HUES48 (cell line): ENCODE results near the gene PCYT2.
A peak's percentile ranks its signal among the peaks of the same experiment; 100 is the strongest.

Experiments used
- H3K27ac ChIP-seq: one replicate; pipeline ENCODE4 v1.7.0; 2013; ENCODE audit warnings: low read depth, low read length, inconsistent platforms
- H3K27me3 ChIP-seq: 2 replicates; pipeline ENCODE4 v1.6.1; 2013; ENCODE audit warnings: mild to moderate bottlenecking, low read length; ENCODE audit not compliant: control insufficient read depth, insufficient read depth
- H3K36me3 ChIP-seq: 2 replicates; pipeline ENCODE4 v1.6.1; 2013; ENCODE audit warnings: low read length; ENCODE audit not compliant: control insufficient read depth, insufficient read depth
- H3K4me1 ChIP-seq: 2 replicates; pipeline ENCODE4 v1.6.1; 2013; ENCODE audit warnings: mild to moderate bottlenecking, low read length; ENCODE audit not compliant: control insufficient read depth, insufficient read depth
- H3K4me3 ChIP-seq: 2 replicates; pipeline ENCODE4 v1.5.1; 2013; ENCODE audit warnings: mild to moderate bottlenecking, low read depth, low read length
- H3K9ac ChIP-seq: 2 replicates; pipeline ENCODE4 v1.6.1; 2013; ENCODE audit warnings: mild to moderate bottlenecking, low read depth, low read length, moderate library complexity
- H3K9me3 ChIP-seq: 2 replicates; pipeline ENCODE4 v1.6.1; 2013; ENCODE audit warnings: low read length; ENCODE audit not compliant: control insufficient read depth, insufficient read depth

The PCYT2 gene

GRCh38 chr17:81940538-81941483 lies 29.6 kb upstream of the PCYT2 start:
- Histone ChIP-seq H3K27me3 (0 out of 2 replicates have a peak, but pooled peaks cover 3% of the 10 kb centered on the region), H3K9ac (no peak overlapping the region), H3K4me1 (peaks cover 11% of the 10 kb centered on the region), H3K36me3 (no peaks in the 10 kb centered on the region), H3K4me3 (no peak overlapping the region), H3K27ac (no peak overlapping the region), H3K9me3 (no peaks in the 10 kb centered on the region)

DNA sequence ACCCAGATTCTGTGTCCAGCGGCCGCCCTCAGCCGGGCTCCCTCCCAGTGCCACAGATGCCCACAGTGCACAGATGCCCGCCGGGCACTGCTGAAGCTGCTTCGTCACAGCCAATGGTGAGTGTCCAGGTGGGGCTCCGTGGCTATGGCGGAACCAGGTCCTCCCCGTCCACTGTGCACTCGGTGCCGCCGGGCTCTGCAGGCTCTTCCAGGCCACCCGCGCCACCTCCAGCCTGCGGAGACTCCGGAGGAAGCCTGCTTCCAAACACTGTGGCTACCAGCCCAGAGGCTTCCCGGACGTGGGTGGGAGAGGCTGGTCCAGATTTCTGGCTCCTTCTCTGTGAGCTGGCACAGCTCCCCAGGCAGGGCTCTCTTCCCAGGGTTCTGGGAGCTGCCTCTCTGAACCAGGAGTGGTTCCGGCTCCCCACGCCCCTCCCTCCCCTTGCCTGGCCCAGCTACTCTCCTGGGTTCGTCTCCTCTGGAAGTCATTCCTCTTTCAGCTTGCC lies 28.7 kb upstream of the PCYT2 start:
- Histone ChIP-seq H3K9me3 (no peaks in the 10 kb centered on the region), H3K27ac (no peak overlapping the region), H3K36me3 (peaks cover 5% of the 10 kb centered on the region), H3K4me1 (peaks cover 11% of the 10 kb centered on the region), H3K27me3 (0 out of 2 replicates have a peak, but pooled peaks cover 3% of the 10 kb centered on the region), H3K9ac (no peak overlapping the region), H3K4me3 (no peak overlapping the region)

DNA sequence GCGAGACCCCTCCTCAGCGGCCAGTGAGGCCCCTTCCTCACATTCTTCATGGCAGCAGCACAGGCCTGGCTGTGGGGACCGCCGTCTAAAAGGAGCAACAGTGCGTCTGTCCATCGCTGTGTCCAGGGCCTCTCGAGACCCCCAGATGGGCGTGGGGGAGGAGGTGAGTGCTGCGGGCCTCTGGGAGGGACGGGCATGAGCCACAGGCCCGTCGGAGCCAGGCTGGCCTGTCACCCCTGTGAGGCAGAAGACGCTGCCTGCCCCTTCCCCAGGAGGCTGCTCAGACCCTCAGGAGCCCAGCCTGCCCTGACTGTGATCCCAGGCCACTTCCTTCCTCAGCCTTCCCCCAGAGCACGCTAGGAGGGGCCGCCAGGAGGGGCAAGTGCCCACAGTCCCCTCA lies 28.0 kb upstream of the PCYT2 start:
- Histone ChIP-seq H3K27me3 (no peaks in the 10 kb centered on the region), H3K4me3 (no peak overlapping the region), H3K4me1 (peaks cover 11% of the 10 kb centered on the region), H3K9ac (no peak overlapping the region), H3K36me3 (peaks cover 12% of the 10 kb centered on the region), H3K9me3 (no peaks in the 10 kb centered on the region), H3K27ac (no peak overlapping the region)

- Histone ChIP-seq H3K4me1 (no peaks in the 10 kb centered on the region), H3K27me3 (no peaks in the 10 kb centered on the region), H3K27ac (no peak overlapping the region), H3K9ac (no peak overlapping the region), H3K36me3 (peaks cover 26% of the 10 kb centered on the region), H3K4me3 (0 out of 2 replicates have a peak overlapping the region, but pooled peaks have one; percentile 17), H3K9me3 (no peaks in the 10 kb centered on the region)
These were observed 24.5 kb upstream of the PCYT2 start for GRCh38 chr17:81935709-81936084.

GRCh38 chr17:81934850-81935708 lies 23.9 kb upstream of the PCYT2 start:
- Histone ChIP-seq H3K27ac (no peak overlapping the region), H3K9ac (no peak overlapping the region), H3K27me3 (no peaks in the 10 kb centered on the region), H3K4me3 (no peak overlapping the region), H3K4me1 (no peaks in the 10 kb centered on the region), H3K9me3 (no peaks in the 10 kb centered on the region), H3K36me3 (peaks cover 26% of the 10 kb centered on the region)

- H3K4me3 ChIP-seq = no peak overlapping the region
- no peaks in the 10 kb centered on the region for H3K9me3 ChIP-seq
- no peaks in the 10 kb centered on the region for H3K4me1 ChIP-seq
- H3K36me3 ChIP-seq = peaks cover 26% of the 10 kb centered on the region
- no peak overlapping the region for H3K9ac ChIP-seq
- no peak overlapping the region for H3K27ac ChIP-seq
- 0 out of 2 replicates have a peak, but pooled peaks cover 1% of the 10 kb centered on the region for H3K27me3 ChIP-seq
These were observed 23.0 kb upstream of the PCYT2 start for GRCh38 chr17:81934098-81934757.

DNA sequence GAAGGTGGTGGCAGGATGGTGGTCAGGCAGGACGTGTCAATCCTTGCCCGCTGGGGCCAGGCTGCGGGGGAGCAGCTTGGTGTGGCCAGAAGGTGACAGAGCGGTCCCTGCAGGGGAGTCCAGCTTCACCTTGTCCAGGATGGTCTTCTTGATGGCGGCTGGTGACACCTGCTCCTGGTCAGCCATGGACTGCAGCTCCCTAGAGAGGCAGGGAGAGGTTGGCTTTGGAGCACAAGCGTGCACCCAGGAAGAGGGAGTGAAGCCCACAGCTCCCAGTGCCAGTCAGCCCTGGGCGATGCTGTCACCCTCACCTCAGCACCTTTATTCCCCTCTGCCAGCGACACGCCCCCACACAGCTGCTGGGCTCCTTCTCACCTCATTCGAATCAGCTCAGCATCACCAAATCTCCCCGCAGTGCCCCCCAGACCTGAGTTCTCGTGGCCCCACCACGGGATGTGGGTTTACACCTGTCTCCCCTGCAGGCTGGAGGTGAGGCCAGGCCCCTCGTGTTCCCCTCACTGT lies 22.0 kb upstream of the PCYT2 start:
- Histone ChIP-seq H3K9me3 (no peaks in the 10 kb centered on the region), H3K4me1 (no peaks in the 10 kb centered on the region), H3K4me3 (no peak overlapping the region), H3K27ac (no peak overlapping the region), H3K27me3 (peaks cover 11% of the 10 kb centered on the region; the same call in 1 of the 2 replicates), H3K9ac (no peak overlapping the region), H3K36me3 (peaks cover 26% of the 10 kb centered on the region)

GRCh38 chr17:81932333-81932983 lies 21.3 kb upstream of the PCYT2 start:
- Histone ChIP-seq H3K4me3 (no peak overlapping the region), H3K9me3 (no peaks in the 10 kb centered on the region), H3K27me3 (peaks cover 12% of the 10 kb centered on the region; the same call in 1 of the 2 replicates), H3K4me1 (no peaks in the 10 kb centered on the region), H3K27ac (no peak overlapping the region), H3K36me3 (peaks cover 26% of the 10 kb centered on the region), H3K9ac (no peak overlapping the region)

DNA sequence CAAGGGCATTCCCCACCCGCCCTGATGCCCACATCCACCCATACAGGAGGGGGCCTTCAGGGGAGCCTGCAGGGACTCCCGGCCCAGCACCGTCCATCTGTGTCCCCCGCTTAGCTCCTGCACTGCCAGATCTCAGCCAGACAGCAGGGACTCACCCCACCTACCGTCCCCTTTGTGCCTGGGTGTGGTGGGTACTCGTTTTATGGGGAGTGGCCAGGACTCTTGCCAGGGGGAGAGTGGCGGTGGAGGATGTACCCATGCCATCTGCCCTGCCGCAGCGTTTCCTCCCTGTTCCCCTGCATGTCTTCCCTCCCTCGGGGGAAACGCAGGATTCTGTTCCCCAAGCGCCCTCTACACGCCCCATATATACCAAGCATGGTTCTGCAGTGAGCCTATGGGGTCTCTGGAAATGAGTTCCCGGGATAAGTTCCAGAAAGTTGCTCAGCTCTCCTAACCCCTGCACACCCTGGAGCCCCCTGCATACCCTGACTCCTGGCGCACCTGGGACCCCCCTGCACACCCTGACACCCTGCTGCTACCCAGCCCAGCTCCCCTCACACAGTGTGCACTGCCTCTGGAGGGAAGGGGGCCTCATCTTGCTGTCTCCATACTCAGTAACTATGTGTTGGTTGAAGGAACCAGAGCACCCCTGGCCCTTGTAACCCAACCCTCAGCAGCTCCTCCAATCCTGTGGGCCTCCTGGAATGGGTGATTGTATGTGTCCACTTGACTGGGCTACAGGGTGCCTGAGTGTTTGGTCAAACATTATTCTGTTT lies 20.5 kb upstream of the PCYT2 start:
- Histone ChIP-seq H3K36me3 (peaks cover 26% of the 10 kb centered on the region), H3K27ac (no peak overlapping the region), H3K9me3 (no peaks in the 10 kb centered on the region), H3K4me3 (no peak overlapping the region), H3K9ac (no peak overlapping the region), H3K4me1 (no peaks in the 10 kb centered on the region), H3K27me3 (peaks cover 12% of the 10 kb centered on the region; the same call in 1 of the 2 replicates)
